Epithelial cell of prostate (primary cell): ENCODE data around the gene RAB20.

Experiments
- DNase-seq: peaks from one replicate; pipeline ENCODE4 v3.0.0-alpha.2; 2011; ENCODE audit warnings: low read depth, low spot score
- H3K27ac ChIP-seq: fragments of 450-650 bp; 2 replicates; pipeline ENCODE4 v1.5.1; 2017; ENCODE audit warnings: mild to moderate bottlenecking

Gene RAB20

DNA sequence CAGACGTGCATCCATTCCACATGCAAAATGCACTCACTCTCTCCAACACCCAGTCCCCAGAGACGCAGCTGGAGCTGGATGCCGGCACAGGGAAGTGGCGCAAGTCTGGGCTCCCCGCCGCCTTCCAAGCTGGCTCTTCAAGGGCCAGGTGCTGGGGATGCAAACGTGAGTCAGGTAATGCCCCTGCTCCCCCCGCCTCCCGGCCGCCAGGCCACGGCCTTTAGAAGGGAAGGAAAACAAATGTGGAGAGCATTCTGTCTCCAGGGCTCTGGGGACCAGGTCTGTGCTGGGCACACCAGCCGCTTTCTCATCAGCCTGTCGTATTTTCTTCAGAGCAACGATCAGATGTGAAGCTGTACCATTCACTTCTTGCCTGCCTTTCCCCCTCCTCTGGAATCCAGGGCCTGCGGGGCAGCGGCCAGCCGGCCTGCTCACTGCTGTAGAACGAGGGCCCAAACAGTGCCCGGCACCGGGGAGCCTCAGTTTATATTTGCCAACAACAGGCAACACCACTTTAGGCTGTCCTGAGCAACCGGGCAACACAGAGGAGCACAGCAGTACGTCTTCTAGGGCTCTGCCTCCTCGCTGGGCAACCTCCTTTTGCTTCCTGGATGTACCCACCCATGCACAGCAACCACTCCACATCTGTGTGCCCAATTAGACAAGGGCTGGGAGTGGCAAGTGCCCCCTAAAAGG lies 3.8 kb downstream of the RAB20 start:
- H3K27ac ChIP-seq, result no peak overlapping the region
- no peak for DNase-seq

DNA sequence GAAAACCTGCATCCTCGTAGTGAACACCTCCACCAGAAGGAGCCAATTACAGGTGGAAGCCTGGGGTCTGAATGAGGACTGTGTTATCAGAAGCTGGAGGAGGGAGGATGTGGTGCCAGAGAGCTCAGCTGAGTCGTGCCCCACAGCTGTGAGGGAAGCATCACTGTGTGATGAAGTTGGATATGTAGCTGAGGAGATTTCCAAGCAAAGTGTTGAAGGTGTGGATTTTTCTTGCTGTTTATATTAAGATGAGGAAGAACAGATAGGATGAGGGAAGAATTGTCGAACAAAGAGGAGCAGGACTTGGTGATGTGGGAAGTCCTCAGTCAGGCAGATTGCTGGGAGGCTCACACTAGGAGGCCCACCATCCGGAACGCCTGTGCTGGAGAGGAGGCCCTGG lies 4.4 kb downstream of the RAB20 start:
- DNase-seq, result no peak
- H3K27ac ChIP-seq, result no peak overlapping the region

DNA sequence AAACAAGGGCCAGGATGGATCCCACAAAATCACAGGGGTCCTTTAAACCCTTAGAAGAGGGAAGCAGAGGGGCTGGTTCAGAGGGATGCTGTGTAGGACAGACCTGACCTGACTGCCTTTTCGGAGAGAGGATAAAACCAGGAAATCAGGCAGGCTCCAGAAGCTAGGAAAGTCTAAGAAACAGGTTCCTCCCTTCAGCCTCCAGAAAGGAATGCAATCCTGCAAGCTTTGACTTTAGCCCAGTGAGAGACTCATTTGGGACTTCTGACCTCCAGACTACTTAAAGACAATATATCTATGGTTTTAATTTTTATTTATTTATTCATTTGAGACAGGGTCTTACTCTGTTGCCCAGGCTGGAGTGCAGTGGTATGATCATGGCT lies 5.3 kb downstream of the RAB20 start:
- no peak for DNase-seq
- H3K27ac ChIP-seq, result peak overlapping the region; percentile 29

GRCh38 chr13:110555601-110556223 lies 5.8 kb downstream of the RAB20 start:
- no peak for DNase-seq
- H3K27ac ChIP-seq, result peak overlapping the region; percentile 29

DNA sequence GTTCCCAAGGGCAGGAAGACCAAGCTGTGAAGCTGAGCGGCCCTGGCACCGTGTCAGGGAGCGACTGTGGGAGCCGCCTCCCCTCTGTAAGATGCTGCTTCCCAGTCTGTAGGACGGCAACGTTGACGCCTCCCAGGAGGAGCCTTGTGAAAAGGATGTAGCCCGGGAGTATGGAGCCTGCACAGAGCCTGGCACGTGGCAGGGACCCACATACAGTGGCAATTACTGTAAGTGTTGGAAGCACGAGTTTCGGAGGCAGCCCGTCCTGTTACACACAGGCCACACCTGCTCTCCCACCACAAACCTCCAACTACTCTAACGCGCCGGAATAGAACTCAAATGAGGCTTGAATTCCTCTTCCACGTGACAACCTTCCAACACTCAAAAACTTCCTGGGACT lies 6.6 kb downstream of the RAB20 start:
- H3K27ac ChIP-seq, result no peak overlapping the region
- no peak for DNase-seq

DNA sequence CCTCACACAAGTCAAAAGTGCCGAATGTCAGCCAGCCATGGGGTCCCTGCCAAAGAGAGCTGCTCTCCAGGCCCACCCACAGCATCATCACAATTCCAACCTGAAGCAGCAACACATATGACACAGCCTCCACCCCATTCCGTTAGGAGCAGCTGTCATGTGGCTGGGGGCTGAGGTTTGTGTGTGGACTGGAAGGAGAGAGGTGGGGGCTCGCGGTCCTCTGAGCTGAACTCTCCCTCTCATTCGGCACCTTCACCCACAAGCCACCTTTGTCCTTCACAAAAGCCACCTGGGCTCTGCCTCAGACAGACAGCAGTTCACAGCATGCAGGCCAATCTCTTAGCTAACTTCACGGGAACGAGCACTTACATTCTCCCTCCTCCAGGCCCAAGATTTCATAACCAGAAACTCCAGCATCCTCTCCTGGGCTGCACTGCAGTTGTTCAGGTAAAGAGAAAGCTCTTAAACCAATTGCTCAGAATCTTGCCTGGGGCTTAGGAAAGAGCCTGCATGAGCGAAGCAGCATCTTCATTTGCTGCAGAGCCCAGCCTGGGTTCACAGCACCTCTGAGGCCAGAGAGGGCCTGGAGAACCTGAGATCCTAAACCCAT lies 7.2 kb downstream of the RAB20 start:
- no peak for DNase-seq
- no peak overlapping the region for H3K27ac ChIP-seq

- H3K27ac ChIP-seq, result no peak overlapping the region
- no peak for DNase-seq
Observed at GRCh38 chr13:110553417-110553816, 8.1 kb downstream of the RAB20 start.

DNA sequence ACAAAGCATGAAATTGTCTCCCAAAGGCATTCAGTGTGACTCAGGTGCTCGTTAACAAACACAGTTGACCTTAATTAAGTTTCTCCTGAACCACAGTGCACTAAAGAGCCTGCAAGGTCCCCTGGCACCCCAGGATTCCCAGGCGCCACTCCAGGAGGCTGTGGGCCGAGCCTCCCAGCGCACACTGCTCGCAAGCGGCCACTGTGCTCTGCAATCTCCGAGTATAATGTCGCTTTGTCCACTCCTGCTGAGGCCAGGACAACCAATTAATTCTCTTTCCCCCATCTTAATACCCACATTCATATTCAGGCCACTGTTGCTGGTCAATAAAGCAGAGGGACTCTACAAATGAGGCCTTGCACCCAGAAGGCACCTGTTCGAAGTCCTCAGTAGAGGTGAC lies 8.8 kb downstream of the RAB20 start:
- no peak for DNase-seq
- no peak overlapping the region for H3K27ac ChIP-seq

GRCh38 chr13:110551284-110551683 lies 10.2 kb downstream of the RAB20 start:
- H3K27ac ChIP-seq, result no peak overlapping the region
- DNase-seq, result no peak

DNA sequence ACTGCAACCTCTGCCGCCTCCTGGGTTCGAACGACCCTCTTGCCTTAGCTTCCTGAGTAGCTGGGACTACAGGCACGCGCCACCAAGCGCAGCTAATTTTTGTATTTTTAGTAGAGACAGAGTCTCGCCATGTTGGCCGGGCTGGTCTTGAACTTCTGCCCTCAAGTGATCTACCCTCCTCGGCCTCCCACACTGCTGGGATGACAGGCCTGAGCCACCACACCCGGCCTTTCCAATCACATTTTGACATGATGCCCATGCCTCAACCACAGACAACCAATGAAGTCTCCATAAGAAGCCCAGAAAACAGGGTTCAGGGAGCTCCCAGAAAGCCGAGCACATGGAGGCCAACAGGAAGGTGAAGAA lies 11.7 kb downstream of the RAB20 start:
- no peak overlapping the region for H3K27ac ChIP-seq
- DNase-seq, result no peak

DNA sequence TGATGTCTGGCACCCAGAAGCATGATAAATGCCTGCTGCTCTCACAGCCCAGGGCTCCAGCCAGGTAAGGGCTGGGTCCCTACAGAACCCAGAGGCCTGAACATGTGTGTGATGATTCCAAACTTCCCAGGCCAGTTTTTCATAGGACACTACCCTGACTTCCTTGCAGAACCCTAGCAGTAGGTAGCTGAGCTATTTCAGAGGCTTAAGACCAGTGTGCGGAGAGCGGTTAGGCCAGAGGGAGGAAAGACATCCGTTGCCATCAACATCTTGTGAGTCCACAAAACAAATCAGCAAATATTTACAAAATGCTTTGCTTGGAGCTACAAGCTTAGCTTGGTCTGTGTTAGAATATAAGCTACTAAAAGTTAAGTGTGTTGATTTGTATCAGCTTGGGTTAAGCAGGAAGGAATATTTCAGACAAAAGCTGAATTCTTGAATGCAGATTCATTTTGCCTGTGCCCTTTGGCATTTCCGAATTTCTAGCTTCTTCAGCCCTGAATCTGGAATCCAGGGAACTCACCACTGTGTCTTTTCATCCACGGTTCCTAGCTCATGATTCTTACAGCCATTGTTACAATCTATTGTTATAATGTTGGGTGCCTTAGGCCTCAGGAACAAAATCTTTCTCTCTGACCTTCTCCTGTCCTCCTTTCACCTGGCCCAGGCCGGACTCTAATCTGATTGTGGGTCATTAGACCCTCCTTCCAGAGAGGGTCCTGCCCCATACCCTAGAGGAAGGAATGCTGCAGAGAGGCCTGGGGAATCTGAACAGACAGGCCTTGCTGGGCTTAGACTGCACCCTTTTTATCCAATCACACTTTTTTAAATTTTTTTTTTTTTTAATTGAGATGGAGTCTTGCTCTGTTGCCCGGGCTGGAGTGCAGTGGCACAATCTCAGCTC lies 12.4 kb downstream of the RAB20 start:
- H3K27ac ChIP-seq, result no peak overlapping the region
- DNase-seq, result no peak

GRCh38 chr13:110546926-110547325 lies 14.6 kb downstream of the RAB20 start:
- DNase-seq, result peak; percentile 79
- no peak overlapping the region for H3K27ac ChIP-seq

- H3K27ac ChIP-seq, result no peak overlapping the region
- no peak for DNase-seq
Observed at GRCh38 chr13:110546378-110546777, 15.1 kb downstream of the RAB20 start.

DNA sequence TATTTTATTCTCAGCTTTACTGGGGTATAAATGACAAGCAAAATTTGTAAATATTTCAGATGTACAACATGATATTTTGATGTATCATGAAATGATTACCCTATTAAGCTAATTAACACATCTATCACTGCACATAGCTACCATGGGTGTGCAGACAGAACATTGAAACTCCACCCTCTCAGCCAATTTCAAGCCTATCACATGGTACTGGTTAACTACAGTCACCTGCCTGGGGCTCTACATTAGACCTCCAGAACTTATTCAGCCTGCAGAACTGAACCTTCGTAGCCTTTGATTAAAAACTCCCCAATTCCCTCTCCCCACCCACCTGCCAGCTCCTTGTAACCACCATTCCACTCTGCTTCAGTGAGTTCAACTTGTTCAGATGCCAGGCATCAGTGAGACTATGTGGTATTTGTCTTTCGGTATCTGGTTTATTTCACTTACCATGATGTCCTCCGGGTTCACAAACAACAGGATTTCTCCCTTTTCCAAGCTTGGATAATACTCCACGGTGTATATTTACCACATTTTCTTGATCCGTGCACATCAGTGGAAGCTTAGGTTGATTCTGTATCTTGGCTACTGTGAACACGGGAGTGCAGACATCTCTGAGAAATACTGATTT lies 19.2 kb downstream of the RAB20 start:
- H3K27ac ChIP-seq, result no peak overlapping the region
- DNase-seq, result no peak

DNA sequence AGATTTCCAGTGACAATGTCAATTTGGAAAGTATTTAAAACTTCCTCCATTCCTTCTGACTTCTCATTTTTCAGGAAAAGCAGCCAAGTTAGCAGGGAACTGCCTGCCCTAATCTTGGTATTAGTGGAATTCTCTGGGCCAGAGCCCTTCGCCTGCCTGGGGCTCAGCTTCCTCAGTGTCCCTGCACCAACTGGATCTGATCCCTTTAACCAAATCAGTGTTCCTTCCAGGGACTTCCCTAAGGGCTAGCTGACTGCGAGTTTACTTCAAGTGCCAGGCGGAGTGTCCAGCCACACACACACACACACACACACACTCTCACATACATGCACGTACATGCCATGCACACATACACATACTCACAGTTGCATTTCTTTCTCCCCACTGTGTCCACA lies 20.0 kb downstream of the RAB20 start:
- DNase-seq, result no peak
- H3K27ac ChIP-seq, result no peak overlapping the region

- H3K27ac ChIP-seq, result no peak overlapping the region
- no peak for DNase-seq
Observed at GRCh38 chr13:110540871-110541525, 20.5 kb downstream of the RAB20 start.

DNA sequence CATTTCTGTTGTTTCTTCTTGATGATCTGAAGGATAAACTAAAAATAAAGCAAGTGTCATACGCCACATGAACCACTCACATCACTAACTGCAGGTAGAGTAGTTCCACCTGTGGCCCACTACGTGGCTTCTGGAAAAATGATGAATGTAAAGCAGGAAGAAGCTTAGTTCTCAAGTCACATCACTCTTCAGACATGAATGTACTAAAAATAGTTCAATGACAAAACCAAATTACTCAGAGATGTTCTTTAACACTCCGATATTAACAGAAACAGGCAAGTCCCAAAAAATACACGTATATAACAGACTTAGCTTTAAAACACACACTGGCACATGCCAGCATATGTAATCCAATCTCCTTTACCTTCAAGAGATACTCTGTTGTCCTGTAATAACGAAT lies 21.6 kb downstream of the RAB20 start:
- no peak for DNase-seq
- H3K27ac ChIP-seq, result no peak overlapping the region

GRCh38 chr13:110538632-110539031 lies 22.9 kb downstream of the RAB20 start:
- DNase-seq, result no peak
- H3K27ac ChIP-seq, result no peak overlapping the region

DNA sequence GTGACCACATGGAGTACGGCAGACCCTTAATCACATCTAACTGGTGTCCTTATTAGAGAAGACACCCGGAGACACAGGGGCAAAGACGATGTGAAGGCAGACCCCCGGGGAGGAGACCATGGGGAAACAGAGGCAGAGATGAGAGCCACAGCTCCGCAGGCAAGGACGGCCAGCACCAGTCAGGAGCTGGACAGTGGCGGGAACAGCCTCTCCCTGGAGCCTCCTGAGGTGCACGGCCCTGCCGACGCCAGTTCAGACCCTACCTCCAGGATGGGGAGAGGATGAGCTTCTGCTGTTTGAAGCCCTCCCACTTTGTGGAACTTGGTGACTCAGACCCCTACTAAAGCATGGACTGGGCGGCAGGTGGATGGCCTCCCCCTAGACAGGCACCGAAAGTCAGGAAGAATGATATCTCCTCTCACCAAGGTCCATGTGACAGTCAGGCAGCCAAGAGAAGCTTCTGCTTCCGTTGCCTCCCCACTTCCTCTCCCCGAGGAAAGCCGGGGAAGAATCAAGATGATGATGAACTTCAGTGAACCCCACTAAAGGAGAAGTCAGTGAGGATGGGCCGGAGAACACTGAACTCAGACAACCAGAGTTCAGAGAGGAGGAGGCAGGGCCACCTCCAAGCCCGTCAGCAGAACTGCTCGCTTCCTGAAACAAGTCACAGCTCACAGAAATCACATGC lies 25.4 kb downstream of the RAB20 start:
- DNase-seq, result no peak

More for the DNA sequence above, 25.4 kb downstream of the RAB20 start:
- no peak overlapping the region for H3K27ac ChIP-seq
